ENCODE results near the gene UBR4.
"Not testable (repeated sequence)": the region's sequence is repeated elsewhere in the genome, so short reads cannot be mapped to it uniquely, and the experiment has no call there.

The UBR4 gene
- 363 to 520 (median 451) reads per million in 4 donors for total RNA-seq

GRCh38 chr1:19209990-19210771, at the start of gene UBR4:
Gene UBR4, minus strand, starts transcription at chr1:19210266. Its CDS starts 18 bp downstream, at chr1:19210248.
- DNase-seq, result peak; percentile 93 to 97 (median 95)

GRCh38 chr1:19258353-19258752, 48.3 kb upstream of the UBR4 start:
- DNase-seq, result no peak

- DNase-seq, result no peak
These were observed 47.3 kb upstream of the UBR4 start for GRCh38 chr1:19257178-19257914.

GRCh38 chr1:19256301-19256700, 46.2 kb upstream of the UBR4 start:
- DNase-seq, result not testable (repeated sequence)

GRCh38 chr1:19255288-19255687, 45.2 kb upstream of the UBR4 start:
- no peak for DNase-seq

GRCh38 chr1:19254416-19254815, 44.4 kb upstream of the UBR4 start:
- no peak for DNase-seq

- DNase-seq, result peak; percentile 72 to 86 (median 85)
These were observed 41.5 kb upstream of the UBR4 start, which contains the start of the genes EMC1 and MRTO4 for GRCh38 chr1:19251305-19252196. Gene EMC1, minus strand, starts transcription at chr1:19251524. Its CDS starts 15 bp downstream, at chr1:19251509. Gene MRTO4, plus strand, starts transcription at chr1:19251805. Its CDS starts 31 bp downstream, at chr1:19251836.

GRCh38 chr1:19250629-19251304, 40.7 kb upstream of the UBR4 start:
- DNase-seq, result peak in 1 of 5 donors; percentile 7

GRCh38 chr1:19240673-19241538, 30.8 kb upstream of the UBR4 start:
- DNase-seq, result peak; percentile 28 to 65 (median 56)

- DNase-seq, result no peak
These were observed 29.8 kb upstream of the UBR4 start for GRCh38 chr1:19239876-19240275.

- DNase-seq, result no peak
These were observed 24.2 kb upstream of the UBR4 start for GRCh38 chr1:19234224-19234623.

- no peak for DNase-seq
These were observed 22.4 kb upstream of the UBR4 start for GRCh38 chr1:19232524-19232846.

GRCh38 chr1:19231736-19232523, 21.9 kb upstream of the UBR4 start:
- DNase-seq, result not testable (repeated sequence)

- no peak for DNase-seq
These were observed 19.8 kb upstream of the UBR4 start for GRCh38 chr1:19229828-19230325.

GRCh38 chr1:19229229-19229628, 19.2 kb upstream of the UBR4 start:
- no peak for DNase-seq

- DNase-seq, result no peak
These were observed 13.1 kb upstream of the UBR4 start for GRCh38 chr1:19222979-19223824.

GRCh38 chr1:19222573-19222972, 12.5 kb upstream of the UBR4 start:
- DNase-seq, result no peak

- no peak for DNase-seq
These were observed 10.9 kb upstream of the UBR4 start for GRCh38 chr1:19220991-19221390.

Data from T-helper 1 cell (primary cell).